SIG-M5 treated with dmso at 0.1 percent for 504 hours (cell line): ENCODE measurements around the gene MRPS6.

Source experiments
- DNase-seq: peaks from one replicate; lab custom pipeline; 2025; ENCODE audit not compliant: unreplicated experiment; lab: John Stamatoyannopoulos, UW

Gene MRPS6

GRCh38 chr21:34097442-34097841, 24.1 kb downstream of the MRPS6 start:
- DNase-seq, result no peak

- DNase-seq, result no peak
Measured at GRCh38 chr21:34100337-34100736, 27.0 kb downstream of the MRPS6 start.

DNA sequence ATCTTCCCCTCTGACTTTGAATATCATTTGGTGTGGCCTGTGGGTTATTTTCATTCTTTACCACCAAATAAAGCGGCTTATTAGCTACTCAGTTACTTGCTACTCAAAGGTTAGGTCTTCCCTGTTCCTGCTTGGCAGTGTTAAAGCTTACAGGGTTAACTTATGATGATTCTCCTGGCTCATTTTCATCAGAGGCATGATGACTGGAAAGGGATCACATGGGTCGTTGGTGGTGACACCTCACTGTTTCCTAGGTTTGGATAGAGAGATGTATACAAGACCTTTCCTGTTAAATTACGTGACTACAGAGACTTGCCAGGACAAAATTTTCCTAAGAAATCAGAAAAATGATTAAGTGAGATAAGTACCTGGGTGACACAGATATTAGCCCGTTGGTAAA, 27.4 kb downstream of the MRPS6 start:
- no peak for DNase-seq

DNA sequence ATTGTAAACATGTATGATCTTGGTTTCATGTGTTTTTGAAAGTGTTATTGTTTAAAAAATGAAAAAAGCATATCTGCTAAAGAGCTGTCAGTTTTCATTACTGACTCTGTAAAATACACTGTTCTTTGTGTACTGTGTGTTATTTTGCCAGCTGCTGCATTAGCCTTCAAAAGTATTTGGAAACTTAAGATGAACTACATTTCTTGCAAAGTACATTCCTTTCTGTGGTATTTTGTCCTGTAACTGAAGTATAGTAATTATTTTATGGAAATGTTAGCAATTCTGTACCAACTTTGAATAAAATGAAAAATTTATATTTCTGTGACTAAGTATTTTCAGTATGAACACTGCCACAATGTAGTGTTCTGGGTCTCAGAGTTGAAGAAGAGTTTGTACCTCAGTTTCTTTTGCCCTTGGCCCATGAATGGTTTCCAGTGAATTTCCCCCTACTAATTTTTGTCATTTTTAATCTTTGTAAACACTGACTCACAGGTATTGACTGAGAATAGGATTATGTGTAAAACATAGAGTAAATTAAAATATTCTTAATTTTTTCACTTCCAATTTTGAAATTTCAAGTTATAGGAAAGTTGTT, 32.7 kb downstream of the MRPS6 start:
- DNase-seq, result no peak

DNA sequence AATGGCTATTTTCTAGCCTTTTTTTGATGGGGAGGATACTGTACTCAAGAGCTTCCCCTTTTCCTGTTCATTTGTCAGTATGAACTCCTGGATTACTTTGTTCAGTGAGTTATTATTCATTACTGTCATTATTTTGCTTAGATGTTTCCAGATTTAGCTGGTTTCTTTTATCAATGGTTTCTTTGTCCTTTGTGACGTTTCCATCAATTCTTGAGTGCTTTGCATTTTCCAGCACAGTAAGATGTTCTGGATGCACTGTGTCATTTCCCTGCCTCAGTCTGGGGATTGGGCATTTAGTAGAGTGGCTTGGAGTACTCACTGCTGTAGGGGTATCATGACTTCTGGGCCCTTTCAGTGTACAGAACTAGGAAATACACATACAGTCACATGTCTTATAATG, 34.2 kb downstream of the MRPS6 start:
- no peak for DNase-seq

- DNase-seq, result no peak
Measured at GRCh38 chr21:34109075-34109474, 35.7 kb downstream of the MRPS6 start.

DNA sequence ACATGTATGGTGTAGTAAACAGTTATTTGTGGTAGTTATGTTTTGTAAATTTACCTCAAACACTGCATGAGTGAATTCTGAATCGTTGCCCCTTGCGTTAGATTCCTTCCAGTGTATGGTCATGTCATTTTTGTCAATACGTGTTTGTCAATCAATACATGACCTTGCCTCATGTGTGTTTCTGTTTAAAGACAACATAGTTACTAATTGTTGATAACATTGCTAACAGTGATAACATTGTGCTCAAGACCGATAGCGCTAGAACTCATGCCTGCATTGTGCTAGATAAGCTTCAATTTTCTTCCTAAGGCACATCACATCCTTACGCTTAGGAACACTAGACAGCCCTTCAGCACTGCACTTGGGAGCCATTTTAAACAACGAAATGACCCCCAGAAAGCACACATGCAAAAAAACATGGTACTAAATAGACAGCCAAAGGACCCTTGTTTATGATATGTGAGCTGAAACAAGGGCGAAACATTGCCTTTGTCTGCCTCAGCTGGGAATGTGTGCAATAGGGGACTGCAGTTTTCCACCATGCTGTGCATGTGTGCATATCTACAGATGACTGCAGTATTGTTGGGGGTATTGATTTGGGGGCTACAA, 37.3 kb downstream of the MRPS6 start:
- no peak for DNase-seq

DNA sequence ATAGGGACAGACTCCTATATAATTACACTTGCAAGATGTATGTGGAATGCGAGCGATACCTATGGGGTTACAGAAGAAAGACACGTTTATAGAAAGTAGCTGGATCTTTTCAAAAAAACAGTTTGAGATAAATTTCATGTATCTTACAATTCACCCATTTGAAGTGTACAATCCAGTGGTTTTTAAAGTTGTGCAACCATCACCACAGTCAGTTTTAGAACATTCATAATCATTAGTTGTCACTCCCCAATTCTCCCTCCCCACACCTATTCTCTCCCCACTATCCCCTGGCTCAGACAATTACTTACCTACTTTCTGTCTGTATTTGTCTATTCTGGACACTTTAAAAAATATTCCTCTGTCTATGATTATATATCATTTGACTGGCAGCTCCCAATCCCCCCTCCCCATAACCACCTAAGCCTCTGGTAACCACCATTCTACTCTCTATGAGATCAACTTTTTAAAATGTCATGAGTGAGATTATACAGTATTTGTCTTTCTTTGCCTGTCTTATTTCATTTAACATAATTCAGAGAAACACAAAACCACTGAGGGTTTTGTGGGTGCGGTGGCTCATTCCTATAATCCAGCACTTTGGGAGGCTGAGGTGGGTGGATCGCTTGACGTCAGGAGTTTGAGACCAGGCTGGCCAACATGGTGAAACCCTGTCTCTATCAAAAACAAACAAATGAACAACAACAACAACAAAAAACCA, 39.1 kb downstream of the MRPS6 start:
- DNase-seq, result no peak

DNA sequence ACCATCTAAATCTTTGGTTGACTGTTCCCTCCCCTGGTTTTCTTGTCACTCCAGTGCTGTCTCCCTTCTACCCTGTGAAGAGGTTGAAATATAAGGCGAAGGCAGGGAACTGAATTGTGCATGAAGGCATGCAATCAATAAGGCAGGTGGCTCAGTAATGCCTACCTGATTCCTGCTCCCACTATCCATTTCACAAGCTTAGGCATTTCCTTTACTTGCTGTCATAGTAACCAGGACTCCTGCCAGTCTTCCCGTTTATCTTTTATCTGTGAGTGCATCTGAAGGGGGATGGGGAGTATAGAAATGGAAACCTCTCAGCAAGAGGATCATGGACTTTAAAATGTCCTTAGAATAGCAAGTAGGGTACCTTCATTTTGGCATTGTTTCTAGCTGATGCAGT, 40.5 kb downstream of the MRPS6 start:
- DNase-seq, result no peak

DNA sequence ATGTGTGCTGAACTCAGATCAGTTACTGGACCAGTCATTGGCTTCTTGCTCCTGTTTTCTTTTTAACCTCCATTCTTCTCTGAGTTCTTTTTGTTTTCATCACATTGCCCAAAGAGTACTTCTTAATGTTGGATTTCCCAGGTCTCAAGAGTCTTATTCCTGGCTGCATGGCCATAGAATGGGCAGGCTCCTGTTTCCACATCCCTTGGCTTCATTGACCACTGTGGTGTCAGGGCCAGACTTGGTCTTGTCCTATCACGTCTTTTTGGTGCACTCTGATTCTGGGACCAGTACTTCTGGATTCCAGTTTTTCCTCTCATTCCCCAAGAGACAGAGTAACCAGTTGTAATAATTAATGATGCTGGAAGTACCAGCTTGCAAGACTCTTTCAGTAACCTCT, 41.8 kb downstream of the MRPS6 start:
- no peak for DNase-seq

DNA sequence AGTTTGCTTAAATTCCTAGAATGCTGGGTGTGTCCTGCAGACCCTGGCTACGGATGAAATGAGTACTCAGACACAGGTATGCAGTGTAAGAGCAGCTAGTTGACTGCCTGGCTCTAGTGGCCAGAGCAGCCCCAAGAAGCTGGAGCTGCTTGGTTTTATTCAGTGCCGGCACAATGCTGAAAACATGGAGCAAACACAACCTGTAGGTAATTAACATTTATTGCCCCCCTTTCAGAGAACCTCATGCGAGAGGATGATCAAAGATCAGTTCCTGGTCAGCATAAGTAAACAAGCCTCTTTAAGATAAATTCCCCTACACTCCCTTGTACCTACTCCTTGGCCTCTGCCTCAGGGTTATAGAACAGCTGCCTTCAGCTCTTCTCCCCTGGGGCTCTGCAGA, 43.2 kb downstream of the MRPS6 start:
- no peak for DNase-seq

DNA sequence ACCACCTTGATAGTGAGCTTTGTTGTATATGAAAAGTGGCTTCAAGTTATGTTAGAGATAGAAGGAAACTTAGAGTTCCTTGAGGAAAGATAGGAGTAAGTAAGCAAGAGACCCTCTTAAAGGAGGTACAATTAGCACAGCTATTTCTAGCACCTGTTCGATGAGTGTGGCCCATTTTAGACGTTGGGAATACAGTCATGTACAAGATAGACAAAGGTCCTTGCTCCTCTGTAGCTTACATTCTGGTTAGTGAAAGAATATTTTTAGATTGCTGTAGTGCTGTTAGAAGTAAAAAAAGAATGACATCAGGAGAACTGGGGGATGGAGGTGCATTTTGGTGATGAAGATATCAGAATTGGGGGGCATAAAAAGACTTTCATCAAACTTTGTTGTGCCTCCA, 47.5 kb downstream of the MRPS6 start:
- no peak for DNase-seq

GRCh38 chr21:34122047-34122446, 48.7 kb downstream of the MRPS6 start:
- no peak for DNase-seq

DNA sequence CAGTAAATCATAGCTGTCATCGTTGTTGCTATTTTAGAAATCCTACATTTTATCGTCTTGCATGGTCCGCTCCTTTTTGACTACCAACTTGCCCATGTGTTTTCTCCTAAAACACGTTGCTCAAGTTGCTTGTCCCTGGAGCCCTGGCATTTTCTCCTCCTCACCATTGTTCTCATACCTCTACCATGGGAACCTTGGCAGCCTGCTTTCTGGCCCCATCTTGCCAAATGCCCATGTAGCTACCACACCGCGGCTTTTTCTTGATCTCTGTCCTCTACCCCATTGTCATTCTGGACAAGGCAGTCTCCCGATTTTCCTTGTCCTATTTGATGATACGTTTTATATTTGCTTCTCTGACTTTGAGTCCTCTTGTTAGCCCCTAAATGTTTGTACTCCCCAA, 50.2 kb downstream of the MRPS6 start:
- no peak for DNase-seq

DNA sequence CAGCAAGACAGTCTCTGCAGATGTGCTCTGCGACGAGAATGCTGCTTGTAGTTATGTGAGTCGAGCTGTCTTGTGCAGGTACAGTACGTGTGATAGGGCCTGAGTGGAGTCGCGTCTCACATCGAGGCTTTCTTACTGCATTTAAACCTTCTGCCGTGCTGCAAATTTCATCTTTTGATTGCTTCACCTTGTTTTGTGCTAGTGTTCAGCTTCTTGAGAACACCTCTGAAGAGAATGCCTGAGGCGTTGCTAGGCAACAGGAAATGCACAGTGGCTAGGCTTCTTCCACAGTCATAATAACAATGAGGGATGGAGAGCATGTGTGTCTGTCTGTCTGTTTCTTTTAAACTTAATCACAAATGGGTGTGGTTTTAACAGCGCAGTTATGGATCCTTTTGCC, 52.9 kb downstream of the MRPS6 start:
- DNase-seq, result no peak

DNA sequence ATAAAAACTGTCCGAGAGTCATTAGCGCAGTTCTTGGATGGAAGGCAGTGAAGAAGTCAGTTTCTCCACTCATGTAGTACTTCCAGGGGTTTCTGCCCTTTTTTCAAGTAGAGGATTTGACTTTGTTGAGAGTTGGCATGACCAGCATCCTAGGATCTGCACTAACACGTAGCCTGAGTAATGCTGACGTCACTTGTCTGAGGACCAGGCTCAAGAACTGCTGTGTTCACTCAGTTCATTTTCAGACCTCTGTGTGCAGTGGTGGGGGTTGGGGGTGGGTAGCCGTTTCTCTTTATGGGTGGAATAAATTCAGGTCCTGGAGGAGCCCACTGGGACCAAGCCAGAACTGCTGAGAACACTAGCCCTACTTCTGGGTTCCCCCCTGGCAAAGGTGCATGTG, 53.3 kb downstream of the MRPS6 start:
- DNase-seq, result no peak

GRCh38 chr21:34128124-34128523, 54.7 kb downstream of the MRPS6 start:
- no peak for DNase-seq

DNA sequence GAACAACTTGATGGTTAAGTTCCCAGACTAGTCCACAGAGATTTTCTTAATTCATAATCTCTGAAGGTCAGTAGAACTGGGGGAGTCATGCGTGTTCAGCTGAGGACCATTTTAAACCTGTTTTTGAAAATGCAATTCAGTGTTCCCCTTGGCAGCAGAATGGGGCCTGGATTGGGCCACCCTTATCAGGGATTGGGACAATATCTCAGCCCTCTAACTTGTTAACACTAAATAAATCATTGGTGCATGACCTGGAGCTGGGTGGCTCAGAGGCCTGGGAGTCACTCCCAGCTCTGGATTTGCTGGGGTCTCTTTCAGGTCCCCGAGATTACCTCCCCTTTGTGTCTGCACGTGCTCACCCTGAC, 55.3 kb downstream of the MRPS6 start:
- DNase-seq, result no peak

DNA sequence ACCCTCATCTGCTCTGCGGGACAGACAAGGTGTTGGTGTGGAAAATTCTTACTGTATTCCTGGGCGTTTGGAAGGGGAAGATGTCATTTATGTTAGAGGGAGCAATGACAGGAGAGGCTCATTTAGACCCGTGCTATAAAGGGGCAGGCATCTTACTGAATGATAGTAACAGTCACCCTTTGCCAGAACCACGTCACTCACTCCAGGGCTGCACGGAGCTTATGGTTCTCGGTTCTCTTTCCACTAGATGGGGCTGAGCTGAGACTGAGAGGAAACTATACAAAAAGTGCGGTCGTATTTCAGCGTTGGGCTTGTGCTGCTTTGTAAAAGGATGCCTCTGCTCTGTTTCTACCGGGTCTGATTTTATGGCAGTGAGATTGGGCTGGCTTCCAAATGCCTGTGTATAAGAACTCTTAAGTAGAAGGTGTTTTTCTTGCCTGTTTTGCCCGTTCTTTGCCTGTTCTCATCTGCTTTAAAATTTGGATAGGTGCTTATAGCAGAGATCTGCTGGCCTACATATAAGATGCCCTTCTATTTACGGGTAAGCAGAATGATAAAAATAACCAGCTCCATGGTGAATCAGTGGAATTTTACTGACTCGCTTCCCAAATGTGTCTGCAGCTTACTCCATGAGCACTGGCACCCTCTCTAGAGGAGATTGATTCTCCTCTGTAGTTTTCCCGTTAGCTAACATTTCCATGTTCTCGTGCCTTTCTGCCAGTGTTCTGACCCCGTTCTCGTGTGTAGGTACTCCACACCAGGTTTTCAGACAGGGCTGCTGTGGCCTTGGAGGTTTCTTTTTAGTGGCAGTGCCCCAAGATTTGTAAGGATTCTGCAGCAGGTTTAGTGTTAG, 55.9 kb downstream of the MRPS6 start:
- DNase-seq, result no peak

GRCh38 chr21:34129901-34130715, 56.7 kb downstream of the MRPS6 start:
- no peak for DNase-seq

GRCh38 chr21:34130716-34130985, 57.3 kb downstream of the MRPS6 start:
- DNase-seq, result no peak
